HG02759 (cell line): ENCODE data around the gene TMEM26.

Source experiments
- ATAC-seq: cut with Tn5 transposase; IDR thresholded peaks from one replicate; pipeline ENCODE4 v1.9.1; 2021; ENCODE audit warnings: mild to moderate bottlenecking, moderate library complexity; ENCODE audit not compliant: unreplicated experiment

The TMEM26 gene

DNA sequence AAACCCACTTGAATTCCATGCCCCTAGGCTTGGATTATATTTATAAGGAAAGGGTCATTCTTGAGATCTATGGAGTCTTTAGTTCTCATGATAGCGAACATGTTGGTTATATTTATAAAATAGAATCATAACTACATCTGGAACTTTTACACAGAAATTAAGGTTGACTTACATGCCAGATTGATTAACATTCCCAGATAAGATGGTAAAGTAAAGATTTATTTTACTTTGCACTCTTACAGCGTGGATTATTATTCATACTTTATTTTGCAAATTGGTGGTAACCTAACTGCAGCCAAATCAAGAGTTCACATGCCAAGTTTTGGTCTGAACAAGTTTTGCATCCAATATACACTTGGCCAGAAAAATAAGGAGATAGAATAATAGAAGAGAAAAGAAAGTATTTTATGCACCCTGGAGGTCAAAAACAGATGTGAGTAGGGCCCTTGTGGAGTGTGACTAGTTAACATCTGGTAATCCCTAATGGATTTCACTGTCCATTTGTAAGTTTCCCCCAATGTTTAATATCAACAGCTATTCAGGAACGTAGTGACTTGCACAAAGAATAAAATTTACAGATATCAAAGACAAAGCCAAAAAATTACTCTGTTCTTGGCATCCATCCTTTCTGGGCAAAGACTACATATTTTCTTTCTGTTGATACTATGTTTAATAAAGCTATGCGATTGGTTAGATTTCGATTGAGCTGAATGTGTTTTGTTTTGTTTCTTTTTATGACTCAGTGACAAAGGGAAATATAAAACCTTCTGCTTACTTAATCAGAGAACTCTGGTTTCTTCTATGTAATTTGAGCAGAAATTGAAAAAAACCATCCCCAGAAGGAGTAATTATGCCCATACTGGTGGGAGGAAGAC, 10.1 kb upstream of the TMEM26 start:
- ATAC-seq: no peak

DNA sequence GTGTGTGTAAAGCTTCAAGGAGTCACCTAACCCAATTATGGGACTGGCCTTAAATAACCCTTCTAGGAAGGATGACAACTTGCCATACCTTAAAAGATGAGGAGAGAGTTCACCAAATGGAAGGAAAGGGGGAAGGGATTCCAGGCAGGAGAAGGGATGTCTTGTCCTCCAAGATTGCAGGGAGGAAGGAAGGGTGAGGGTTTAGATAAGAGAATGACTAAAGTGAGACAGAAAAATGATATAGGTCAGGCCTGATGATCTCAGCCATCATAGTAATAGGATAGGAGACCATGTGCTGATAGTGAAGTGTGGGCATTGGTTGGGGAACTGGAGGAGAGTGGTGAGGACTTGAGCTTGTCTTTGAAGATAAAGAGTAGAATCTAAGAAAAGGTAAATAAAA, 7.7 kb upstream of the TMEM26 start:
- ATAC-seq: no peak

DNA sequence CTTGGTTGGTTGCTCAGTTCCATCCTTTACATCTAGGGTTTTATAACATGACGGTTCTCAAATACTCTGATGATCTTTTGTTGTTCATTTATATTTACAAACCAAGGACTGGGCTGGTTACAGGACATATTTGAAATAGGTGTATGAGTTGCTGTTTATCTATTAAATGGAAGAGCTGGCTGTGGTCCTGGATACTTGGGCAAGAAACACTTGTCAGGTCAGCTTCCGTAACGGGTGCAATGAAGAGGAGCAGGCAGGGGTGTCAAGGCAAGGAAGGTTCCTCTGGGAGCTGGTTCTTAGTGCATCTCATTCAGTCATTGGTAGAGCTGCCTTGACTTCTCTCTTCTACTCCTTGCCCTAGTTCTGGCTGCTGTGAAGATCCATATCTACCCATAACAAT, 4.8 kb upstream of the TMEM26 start:
- ATAC-seq: no peak

DNA sequence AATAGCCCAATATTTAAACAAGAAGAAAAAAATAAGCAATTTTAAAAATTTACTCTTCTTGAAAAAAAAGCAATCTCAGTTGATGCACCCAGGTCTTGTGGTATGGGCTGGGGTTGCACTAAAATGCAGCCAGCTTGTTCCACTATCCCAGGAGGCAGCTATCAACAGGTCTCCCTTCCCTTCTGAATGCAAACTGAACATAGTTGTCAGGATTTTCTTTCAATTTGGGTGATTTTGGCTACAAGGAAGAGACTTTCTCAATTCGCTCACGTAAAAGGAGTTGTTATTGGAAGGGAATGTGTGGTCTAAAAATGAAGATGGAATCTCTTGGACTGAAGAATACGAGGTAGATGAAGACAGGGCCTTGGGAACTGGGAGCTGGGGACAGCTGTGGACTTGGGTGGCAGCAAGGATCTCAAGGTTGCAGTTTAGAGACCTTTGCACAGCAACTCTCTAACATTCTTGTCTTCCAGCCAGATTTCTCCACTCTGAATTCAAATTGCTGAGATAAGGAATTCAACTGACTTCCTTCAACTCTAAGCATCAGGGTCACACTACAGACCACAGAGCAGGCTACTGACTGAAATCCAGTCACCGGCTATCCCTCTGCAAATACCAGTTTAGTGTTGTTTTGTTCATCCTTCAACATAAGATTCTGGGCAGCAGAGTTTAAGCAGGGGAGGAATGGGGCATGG, 3.1 kb upstream of the TMEM26 start:
- ATAC-seq: no peak

DNA sequence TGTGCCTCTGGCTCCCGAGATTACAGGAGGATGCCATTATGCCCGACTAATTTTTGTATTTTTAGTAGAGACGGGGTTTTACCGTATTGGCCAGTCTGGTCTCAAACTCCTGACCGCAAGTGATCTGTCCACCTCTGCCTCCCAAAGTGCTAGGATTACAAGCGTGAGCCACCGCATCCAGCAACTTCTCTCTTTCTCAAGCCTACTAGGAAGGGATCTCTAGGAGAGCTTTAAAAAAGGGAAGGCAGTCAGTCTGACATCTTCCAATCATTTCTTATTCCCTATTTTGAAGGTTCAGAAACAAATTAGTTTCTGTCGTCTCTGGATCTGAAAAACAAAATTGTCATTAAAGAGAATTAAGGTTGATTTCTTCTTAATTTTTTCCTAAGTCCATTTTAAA, 2.5 kb upstream of the TMEM26 start:
- ATAC-seq: no peak

DNA sequence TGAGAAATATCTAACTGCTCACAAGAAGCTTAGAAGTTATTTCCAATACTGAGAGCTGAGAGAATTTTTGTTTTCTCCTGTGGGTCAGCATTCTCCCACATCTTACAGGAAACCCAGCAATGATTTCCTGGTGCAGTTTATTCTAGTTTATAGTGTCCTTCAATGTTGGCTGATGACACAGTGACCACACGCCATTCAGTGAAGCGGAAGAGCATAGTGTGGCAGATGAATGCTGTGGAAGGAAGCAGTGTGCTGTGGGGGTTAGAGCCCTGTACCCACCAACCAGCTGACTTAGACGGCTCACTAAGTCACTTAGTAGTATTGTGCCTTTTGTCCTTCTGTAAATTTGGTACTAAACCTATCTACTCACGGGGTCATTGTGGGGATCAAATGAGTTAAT, 1.4 kb upstream of the TMEM26 start:
- no peak for ATAC-seq

DNA sequence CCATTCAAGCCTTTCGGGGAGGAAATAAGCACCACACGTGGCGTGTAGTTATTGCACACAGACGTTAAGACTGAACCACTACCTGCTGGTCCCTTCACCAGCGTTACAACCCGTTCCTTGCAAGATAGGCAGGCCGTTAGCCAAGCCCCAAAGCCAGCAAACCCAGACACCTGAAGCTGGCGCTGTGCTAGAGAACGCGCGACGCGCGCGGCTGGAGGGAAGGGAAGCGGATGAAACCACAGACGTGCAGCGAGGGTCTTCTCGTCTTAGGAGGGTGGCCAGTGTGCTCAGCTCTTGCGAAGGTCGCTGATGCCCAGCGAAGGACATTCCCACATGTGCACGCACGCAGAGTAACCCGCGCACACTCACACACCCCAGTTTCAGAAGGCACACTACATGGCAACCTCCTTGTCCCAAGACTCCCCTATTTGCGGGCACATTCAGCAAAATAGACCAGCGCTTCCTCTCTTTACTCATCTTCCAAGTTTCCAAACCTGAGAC, 980 bp downstream of the TMEM26 start:
- ATAC-seq: no peak

DNA sequence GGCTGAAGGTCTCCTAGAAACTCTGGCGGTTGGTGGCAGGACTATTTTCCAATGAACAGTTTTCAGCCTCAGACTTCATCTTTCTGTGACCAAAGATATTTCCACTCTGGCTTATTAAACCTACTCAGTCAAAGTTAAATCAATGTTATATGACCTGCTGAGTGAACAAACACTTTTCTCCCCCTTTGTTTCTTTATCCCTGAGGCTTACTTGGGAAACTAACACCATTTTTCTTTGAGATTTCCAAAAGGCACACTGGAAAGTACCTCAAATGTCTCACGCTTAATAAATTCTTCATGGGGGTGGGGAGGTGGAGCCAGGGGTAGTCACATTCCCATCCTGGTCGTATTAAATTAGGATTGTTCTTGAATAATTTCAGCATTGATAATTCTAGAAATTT, 1.8 kb downstream of the TMEM26 start:
- no peak for ATAC-seq

DNA sequence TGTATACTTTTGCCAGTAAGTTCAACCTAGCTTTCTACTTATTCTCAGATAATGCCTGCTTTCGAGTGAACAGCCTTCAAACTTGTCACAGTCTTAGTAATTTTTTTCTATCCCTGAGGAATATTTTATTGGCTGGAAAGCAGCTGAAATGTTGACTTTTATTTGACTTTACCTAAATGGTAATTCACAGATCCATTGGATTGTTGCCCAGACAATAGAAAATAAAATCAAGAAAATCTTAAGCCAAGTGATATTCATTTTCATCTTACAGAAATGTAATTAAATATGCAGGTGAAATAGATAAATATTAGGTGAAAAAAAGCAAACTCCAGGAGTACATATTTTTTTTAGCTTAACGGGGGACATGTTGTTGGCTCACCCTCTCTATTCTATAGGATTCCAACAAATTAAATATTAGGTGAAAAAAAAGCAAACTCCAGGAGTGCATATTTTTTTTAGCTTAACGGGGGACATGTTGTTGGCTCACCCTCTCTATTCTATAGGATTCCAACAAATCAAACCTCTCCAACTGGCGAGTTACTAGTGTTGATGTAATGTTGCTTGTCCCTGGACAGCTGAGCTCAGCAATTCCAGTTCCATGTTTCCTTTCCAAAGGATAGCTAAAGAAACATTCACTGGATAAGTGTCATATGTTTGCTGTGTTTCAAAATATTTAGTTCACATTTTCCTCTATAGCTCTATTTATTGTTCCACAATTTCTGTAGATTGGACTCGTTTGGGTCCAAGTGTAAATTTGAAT, 4.2 kb downstream of the TMEM26 start:
- ATAC-seq: no peak

DNA sequence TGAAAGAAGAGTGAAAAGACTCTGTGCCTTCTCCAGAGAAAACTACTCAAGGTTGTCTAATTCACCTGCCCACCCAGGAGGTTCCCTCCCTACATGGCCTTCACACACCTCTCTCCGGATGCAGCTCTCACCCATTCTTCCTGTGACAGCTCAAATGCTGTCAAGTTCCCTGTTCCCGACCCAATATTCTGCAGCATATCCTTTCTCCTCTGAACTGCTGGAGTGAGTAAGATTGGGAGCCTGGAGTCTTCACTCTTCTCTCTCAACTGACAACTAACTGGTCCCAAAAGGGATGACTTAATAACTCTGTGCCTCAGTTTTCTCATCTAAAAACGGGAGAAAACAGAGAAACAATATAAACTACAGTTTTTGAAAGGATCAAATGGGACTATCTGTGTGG, 5.1 kb downstream of the TMEM26 start:
- no peak for ATAC-seq

DNA sequence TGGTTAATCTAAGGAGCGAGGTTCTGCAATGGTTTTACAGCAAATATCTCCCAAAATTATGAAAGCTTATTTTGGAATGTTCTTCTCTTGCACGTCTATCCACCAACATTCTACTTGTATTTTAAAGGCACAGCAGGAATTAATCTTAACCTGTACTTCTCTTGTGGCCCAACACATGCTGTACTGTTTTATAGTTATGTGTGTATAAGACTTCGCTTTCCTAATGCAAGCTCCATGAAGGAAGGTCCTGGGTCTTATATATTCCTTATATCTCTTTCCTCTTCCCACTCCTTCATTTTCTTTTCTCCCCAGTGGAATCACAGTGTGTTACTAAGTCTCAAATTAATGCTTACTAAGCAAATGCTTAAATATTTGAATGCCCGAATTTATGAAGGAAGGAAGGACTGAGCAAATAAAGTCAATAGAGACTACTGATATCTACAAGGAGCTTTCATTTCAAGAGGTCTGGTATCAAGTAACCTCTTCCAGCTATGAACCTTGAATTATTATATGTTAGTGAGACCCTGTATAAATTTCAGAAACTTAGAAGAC, 14.0 kb downstream of the TMEM26 start:
- ATAC-seq: no peak

DNA sequence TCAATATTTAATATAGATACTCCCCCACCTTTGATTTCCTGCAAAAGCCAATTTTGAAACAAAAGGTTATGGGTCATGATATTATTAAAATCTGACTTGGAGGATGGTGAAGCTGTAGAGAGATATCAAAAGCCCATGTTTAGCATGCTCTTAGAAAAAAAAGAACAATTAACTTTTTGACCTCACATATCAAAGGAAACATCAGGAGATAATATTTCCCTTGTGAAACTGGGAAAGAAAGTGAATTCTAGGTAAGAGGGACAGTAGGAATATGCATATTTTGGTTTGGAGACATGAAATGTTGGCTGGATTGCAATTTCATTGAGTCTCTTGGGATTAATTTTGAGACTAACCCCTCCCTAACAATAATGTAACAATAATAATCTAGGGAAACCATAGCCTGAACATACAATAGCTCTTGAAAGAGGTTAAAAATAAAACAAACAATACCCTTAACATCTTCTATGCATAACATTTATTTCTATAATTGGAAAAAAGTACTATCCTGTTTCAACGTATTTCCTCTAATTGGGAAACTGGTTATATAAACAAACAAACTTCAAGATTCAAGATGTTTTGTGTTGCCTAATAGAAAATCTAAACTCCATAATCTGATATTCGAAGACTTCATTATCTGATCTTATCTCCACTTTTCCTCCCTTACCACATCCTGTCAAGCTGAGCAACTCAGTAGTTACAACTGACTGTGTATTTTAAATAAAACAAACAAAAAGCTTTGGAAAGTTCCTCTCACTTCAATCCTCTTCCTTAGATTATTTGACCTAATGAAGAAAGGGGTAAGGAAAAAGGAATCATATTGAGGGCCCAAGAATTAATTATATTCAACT, 14.8 kb downstream of the TMEM26 start:
- no peak for ATAC-seq

DNA sequence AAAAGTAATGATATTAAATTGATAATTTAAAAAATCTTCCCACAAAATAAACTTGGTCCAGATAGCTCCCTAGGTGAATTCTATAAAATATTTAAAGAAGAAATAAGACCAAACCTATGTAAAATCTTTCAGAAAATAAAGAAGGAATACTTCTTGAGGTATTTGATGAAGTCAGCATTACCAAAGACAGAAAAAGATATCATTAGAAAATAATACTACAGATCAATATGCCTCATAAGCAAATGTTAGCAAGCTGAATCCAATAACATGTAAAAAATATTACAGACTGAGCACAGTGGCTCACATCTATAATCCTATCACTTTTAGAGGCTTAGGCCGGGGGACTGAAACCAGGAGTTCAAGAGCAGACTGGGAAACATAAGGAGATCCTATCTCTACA, 30.0 kb downstream of the TMEM26 start:
- no peak for ATAC-seq

DNA sequence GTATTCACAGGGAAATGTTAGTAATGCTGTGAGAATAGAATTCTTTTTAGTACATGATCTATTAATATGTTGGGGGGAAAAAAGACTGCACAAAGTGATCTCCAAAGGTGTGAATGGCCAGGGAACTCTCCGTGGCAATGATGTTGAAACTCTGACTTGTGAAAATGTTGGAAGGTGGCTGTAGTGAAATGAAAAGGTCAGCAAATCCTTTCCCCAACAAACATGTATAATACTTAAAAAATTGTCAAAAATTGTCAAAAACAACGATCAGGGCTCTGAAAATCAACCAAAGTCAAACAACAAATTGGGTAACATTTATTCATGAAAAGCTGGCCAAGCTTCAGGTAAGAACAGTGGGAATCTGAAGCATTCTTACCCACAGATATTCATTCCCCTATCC, 35.5 kb downstream of the TMEM26 start:
- no peak for ATAC-seq

DNA sequence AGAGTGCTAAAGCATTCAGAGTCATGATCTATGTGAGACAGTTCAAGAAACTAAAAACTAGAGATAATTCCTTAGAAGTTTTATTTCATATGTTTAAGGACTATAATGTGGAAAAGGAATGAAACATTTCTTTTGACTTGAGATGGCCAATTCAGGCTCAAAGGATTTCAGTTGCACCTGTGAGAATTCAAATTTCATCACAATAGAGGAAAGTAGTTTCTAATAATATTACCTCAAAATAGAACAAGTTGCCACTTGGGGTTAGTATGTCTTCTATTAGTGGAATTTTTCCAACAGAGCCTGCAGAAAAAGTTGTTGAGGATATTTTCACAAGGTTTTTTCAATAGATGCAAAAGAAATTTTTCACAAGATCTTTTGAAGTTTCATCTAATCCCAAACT, 37.4 kb downstream of the TMEM26 start:
- no peak for ATAC-seq

DNA sequence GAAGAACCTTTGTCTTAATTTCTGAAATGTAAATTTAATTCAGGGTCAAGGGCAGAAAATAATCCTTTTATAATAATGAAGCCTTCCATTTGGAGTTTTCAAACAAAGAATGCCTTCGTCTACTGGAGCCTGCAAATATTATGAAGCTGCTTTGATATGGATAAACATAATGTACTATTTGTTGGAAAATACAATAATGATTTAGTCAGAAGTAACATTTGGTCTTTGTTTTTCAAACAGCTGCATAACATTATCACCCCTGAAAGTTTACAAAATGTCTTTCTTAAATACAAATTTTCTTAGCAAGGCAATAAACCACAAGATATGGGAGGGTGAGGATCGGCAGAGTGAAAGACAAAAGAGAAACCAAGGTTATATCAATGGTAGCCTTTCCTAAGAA, 41.5 kb downstream of the TMEM26 start:
- no peak for ATAC-seq

DNA sequence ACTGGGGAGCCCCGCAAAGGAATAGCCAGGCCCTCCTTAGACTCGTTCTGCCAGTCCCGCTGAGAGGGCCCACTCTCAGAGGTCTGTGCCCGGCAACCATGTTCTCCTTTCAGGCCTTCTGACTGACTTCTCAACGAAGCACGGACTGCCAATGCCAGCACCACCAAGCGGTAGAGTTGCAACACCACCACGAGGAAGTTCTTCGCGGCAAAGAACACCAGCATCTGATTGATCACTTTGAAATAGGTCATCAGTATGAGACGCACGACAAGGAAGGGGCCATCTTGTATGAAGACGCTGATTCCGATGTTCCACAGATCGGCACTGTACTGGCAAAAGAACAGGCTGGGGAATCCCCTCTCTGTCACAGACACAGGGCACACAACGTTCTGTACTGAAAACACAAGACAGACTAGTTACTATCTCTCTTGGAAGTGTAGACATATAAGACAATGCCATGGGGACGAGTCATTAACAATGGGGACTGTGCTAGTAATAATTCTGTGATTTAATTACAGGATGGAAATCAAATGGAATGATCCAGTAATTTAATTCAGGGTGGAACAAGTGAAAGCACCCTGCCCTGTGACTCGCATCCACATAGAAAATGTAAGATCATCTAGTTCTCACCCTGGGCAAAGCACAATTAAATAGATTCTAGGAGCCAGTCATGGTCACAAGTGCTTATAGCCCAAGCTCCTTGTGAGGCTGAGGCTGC, 42.7 kb downstream of the TMEM26 start:
- ATAC-seq: no peak

DNA sequence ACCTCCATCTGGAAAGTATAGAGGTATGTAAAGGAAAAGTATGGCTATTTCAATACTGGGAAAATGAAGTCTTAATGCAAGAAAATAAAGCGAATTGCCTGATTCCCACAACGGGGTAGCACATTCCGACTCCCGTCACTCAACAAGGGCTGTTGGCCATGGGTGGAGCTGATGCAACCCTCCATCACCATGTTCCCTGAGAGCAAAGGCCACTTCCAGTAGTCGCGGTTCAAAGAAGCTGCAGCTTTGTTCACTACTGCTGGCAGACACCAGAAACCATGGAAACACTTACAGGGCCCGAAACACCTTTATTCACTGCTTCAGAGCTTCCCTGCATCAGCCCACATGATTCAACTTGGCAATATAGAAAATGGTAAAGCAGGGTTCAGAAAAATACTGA, 44.0 kb downstream of the TMEM26 start:
- no peak for ATAC-seq

DNA sequence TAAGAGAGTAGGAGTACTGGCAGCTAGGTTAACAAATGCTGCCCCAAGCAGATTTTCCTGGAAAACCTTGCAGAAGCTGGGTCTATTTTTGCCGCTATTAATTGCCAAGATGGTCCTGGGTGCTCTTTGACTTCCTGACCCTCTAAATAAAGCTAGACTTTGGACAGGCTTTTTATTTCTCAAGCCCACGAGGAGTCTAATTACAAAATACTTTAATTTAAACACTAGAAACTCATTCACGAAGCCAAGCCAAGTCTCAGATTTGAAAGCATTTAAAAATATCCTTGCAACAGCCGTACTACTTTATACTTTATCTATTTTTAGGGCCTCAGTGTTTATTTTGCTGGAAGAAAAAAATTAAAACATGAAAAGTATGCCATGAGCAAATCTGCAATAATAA, 45.1 kb downstream of the TMEM26 start:
- ATAC-seq: no peak

DNA sequence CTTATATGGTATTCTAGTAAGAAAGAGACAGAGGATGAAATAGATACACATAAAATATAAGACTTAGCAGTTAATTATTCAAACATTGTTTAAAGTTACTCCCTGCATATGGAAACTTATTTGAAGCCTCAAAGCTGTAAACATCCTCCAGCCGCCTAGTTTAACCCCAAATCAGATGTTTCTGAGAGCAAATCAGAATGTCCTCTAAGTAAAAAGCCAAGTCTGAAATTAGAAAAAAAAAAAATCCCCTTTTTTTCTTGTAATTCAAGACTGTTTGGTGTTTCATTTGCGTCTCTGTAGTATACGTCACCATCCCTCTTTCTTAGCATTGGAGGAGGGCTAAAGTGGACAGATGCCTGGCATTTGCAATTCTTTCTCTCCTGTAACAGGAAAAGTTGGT, 46.4 kb downstream of the TMEM26 start:
- no peak for ATAC-seq
